K562 (cell line): Measurements from ENCODE around the gene DOP1A. TPM values are rescaled to one million over a fixed set of nuclear protein-coding genes. Genes with fewer than 3 reads are reported as not detected.

Source experiments
- ATAC-seq: fragments of 200-7000 bp; cut with Tn5 transposase; 3 replicates; pipeline ENCODE4 v1.9.1; 2020; ENCODE audit warnings: moderate library complexity
- BruUV-seq: library from RNA; stranded (reverse); fragments of 400-500 nt; replicated peaks from 2 replicates; lab custom pipeline; 2021; lab: Mats Ljungman, UMichigan
- CTCF ChIA-PET: fragments of 300-600 bp; formaldehyde crosslinking; extraction: SDS; loops from one replicate; lab custom pipeline; 2021; ENCODE audit warnings: low intra/inter-chr PET ratio; lab: Yijun Ruan, JAX
- POLR2A ChIA-PET: fragments of 300-600, 350-650 bp; sonication (Branson Sonifier 250); formaldehyde crosslinking; extraction: SDS; loops from one replicate; lab custom pipeline; 2021; ENCODE audit warnings: antibody characterized with exemption, inconsistent platforms; lab: Yijun Ruan, JAX
- DNase-seq, 4 experiments: peaks; one replicate each; pipeline versions ENCODE4 v3.0.0 to v3.0.0-alpha.2; 2011 to 2018; ENCODE audit warnings: low spot score in 3 of 4, mixed read lengths in 3 of 4; ENCODE audit errors: extremely low read depth in 1 of 4
- FAIRE-seq: peaks from 2 replicates; lab custom pipeline; 2011; peaks lifted over from hg19 to GRCh38; lab: Jason Lieb, UNC
- H2AFZ ChIP-seq: 2 replicates; pipeline ENCODE4 v1.6.0; 2011; ENCODE audit warnings: low read depth, low read length, control low read depth, inconsistent platforms
- H3K27ac ChIP-seq: fragments of 200-600 bp; 3 replicates; pipeline ENCODE4 v1.8.0; 2011; ENCODE audit warnings: low read depth, mild to moderate bottlenecking, control low read depth, inconsistent platforms, low read length, moderate library complexity, mixed read lengths; ENCODE audit errors: extremely low read depth
- H3K27me3 ChIP-seq, 2 experiments: fragments of 300-600 bp in 1 of 2; 2 replicates in 1 of 2; 3 replicates in 1 of 2; pipeline versions ENCODE4 v1.6.0 to v1.8.0; 2011; ENCODE audit warnings: inconsistent platforms in 2 of 2, low read length in 2 of 2, mild to moderate bottlenecking in 1 of 2, mixed read lengths in 1 of 2, moderate library complexity in 1 of 2; ENCODE audit not compliant: control insufficient read depth in 2 of 2, insufficient read depth in 2 of 2
- H3K36me3 ChIP-seq: fragments of 300-600 bp; 3 replicates; pipeline ENCODE4 v1.8.0; 2011; ENCODE audit warnings: mild to moderate bottlenecking, low read length, inconsistent platforms; ENCODE audit not compliant: control insufficient read depth, insufficient read depth
- H3K4me1 ChIP-seq, 2 experiments: fragments of 200-600 bp in 1 of 2; replicated peaks in 1 of 2; 2 replicates in 1 of 2; 3 replicates in 1 of 2; pipeline versions ENCODE4 v1.5.1 to v1.8.0; 2011; ENCODE audit warnings: inconsistent platforms in 2 of 2, low read length in 2 of 2, mild to moderate bottlenecking in 1 of 2, mixed read lengths in 1 of 2, moderate library complexity in 1 of 2; ENCODE audit not compliant: control insufficient read depth in 2 of 2, insufficient read depth in 2 of 2
- H3K4me2 ChIP-seq: 2 replicates; pipeline ENCODE4 v1.6.1; 2011; ENCODE audit warnings: low read length, control low read depth, inconsistent platforms, mixed read lengths; ENCODE audit not compliant: insufficient read depth
- H3K4me3 ChIP-seq: fragments of 200-600 bp; sonication (generic), shearing (Covaris generic); 2 replicates; pipeline ENCODE4 v1.5.1; 2016; ENCODE audit warnings: control low read depth, inconsistent platforms
- H3K79me2 ChIP-seq: fragments of 200-600 bp; 3 replicates; pipeline ENCODE4 v1.8.0; 2011; ENCODE audit warnings: low read length, inconsistent platforms; ENCODE audit not compliant: control insufficient read depth, insufficient read depth
- H3K9ac ChIP-seq, 2 experiments: 2 replicates each; pipeline versions ENCODE4 v1.6.0 to v1.6.1; 2011; ENCODE audit warnings: low read depth in 2 of 2, low read length in 2 of 2, control low read depth in 1 of 2, inconsistent platforms in 1 of 2, mild to moderate bottlenecking in 1 of 2, mixed read lengths in 1 of 2; ENCODE audit not compliant: insufficient read depth in 1 of 2
- H3K9me1 ChIP-seq: one replicate; pipeline ENCODE4 v1.6.0; 2011; ENCODE audit warnings: inconsistent platforms, mild to moderate bottlenecking, low read length, moderate library complexity; ENCODE audit not compliant: control insufficient read depth, insufficient read depth
- H3K9me3 ChIP-seq: replicated peaks from 2 replicates; pipeline ENCODE4 v1.5.1; 2011; ENCODE audit warnings: low read depth, low read length, inconsistent platforms; ENCODE audit not compliant: control insufficient read depth, insufficient read depth
- H4K20me1 ChIP-seq: replicated peaks from 2 replicates; pipeline ENCODE4 v1.6.1; 2011; ENCODE audit warnings: low read length, inconsistent platforms, mixed read lengths; ENCODE audit not compliant: control insufficient read depth, insufficient read depth
- ADNP ChIP-seq: fragments of 200-800 bp; sonication (Bioruptor generic); IDR thresholded peaks from 2 replicates; pipeline ENCODE4 v1.6.1; 2016; ENCODE audit warnings: missing genetic modification characterization, missing compliant biosample characterization
- DACH1 ChIP-seq: fragments of 450-650 bp; IDR thresholded peaks from 2 replicates; pipeline ENCODE4 v1.6.1; 2018; ENCODE audit not compliant: partially characterized antibody
- GTF2E2 ChIP-seq: fragments of 200-800 bp; sonication (Bioruptor generic); IDR thresholded peaks from 2 replicates; pipeline ENCODE4 v1.6.1; 2016; ENCODE audit warnings: missing genetic modification characterization, missing compliant biosample characterization
- HMG20A ChIP-seq: fragments of 450-650 bp; formaldehyde crosslinking; conservative IDR thresholded peaks from 2 replicates; pipeline ENCODE4 v1.4.0; 2020; ENCODE audit warnings: mild to moderate bottlenecking, mixed read lengths
- MAFF ChIP-seq: IDR thresholded peaks from 2 replicates; pipeline ENCODE4 v1.6.1; 2012; ENCODE audit warnings: low read length, improper control_type of control experiment
- NFRKB ChIP-seq: fragments of 450-650 bp; IDR thresholded peaks from 2 replicates; pipeline ENCODE4 v1.6.1; 2016; ENCODE audit warnings: low read depth
- POLR3G ChIP-seq: IDR thresholded peaks from 2 replicates; pipeline ENCODE4 v1.6.1; 2011; ENCODE audit not compliant: insufficient read length, insufficient replicate concordance; ENCODE audit errors: extremely low read depth
- POU5F1 ChIP-seq: fragments of 150-350 bp; IDR thresholded peaks from 2 replicates; pipeline ENCODE4 v1.6.1; 2014; ENCODE audit warnings: borderline replicate concordance, low read length, low read depth, mild to moderate bottlenecking; ENCODE audit not compliant: partially characterized antibody
- PRMT5 ChIP-seq: sonication (generic); formaldehyde crosslinking; IDR thresholded peaks from 2 replicates; pipeline ENCODE4 v1.5.0; 2020; ENCODE audit warnings: missing genetic modification reagents
- TFAM ChIP-seq: fragments of 250-450 bp; sonication (Bioruptor Pico); conservative IDR thresholded peaks from 2 replicates; pipeline ENCODE4 v1.5.0; 2021; ENCODE audit warnings: mild to moderate bottlenecking, moderate library complexity
- TOE1 ChIP-seq, 2 experiments: fragments of 450-650 bp in 1 of 2; sonication (generic) in 1 of 2; formaldehyde crosslinking in 1 of 2; IDR thresholded peaks; 2 replicates each; pipeline versions ENCODE4 v1.7.1 to v1.8.0; 2016 to 2022; ENCODE audit warnings: borderline replicate concordance in 2 of 2, mild to moderate bottlenecking in 2 of 2, antibody characterized with exemption in 1 of 2, inconsistent platforms in 1 of 2, low read depth in 1 of 2, missing genetic modification reagents in 1 of 2, moderate library complexity in 1 of 2
- XRCC3 ChIP-seq: fragments of 450-650 bp; IDR thresholded peaks from 2 replicates; pipeline ENCODE4 v1.6.1; 2017; ENCODE audit warnings: mild to moderate bottlenecking, moderate library complexity
- ZEB2 ChIP-seq: fragments of 450-650 bp; IDR thresholded peaks from 2 replicates; pipeline ENCODE4 v1.6.1; 2016
- ZNF77 ChIP-seq: fragments of 250-450 bp; sonication (Bioruptor Pico); IDR thresholded peaks from 2 replicates; pipeline ENCODE4 v1.5.0; 2020
- WGBS: fragments of 100-300 bp; shearing (Covaris generic); methylation state at CpG from one replicate; pipeline ENCODE4 v1.1.6; 2016; ENCODE audit warnings: low coverage, mixed read lengths; ENCODE audit not compliant: insufficient coverage; ENCODE audit errors: missing lambda C conversion rate; 5-methylcytosine and 5-hydroxymethylcytosine counted together
- in situ Hi-C: fragments of 300-500 bp; cut with MboI; formaldehyde crosslinking; loops from 4 replicates; pipeline ENCODE4 v1.15.0; 2018; ENCODE audit warnings: inconsistent platforms, mixed read lengths
- intact Hi-C: fragments of 100-400 bp; cut with micrococcal nuclease; formaldehyde crosslinking; loops from 2 replicates; pipeline ENCODE4 v1.14.2; 2022
- polyA plus RNA-seq, 8 experiments: library from polyadenylated mRNA; depleted of rRNA in 4 of 8; stranded (reverse) in 5 of 8; unstranded in 3 of 8; fragments of >200 nt; fragmentation: Nextera tagmentation in 2 of 8; fragmentation: Illumina TruSeq in 1 of 8; extraction: Ambion mirVana in 2 of 8; extraction: Trizol in 1 of 8; gene quantifications; 2 replicates each; pipeline versions ENCODE4 v1.2.1 to v1.2.3, GENCODE V29; 2011 to 2014; ENCODE audit warnings: inconsistent platforms in 1 of 8, missing spikeins in 1 of 8
- total RNA-seq, 7 experiments: library from RNA; depleted of rRNA in 6 of 7; stranded (reverse); fragments of >200 nt in 6 of 7; fragmentation: Illumina TruSeq in 2 of 7; extraction: Trizol in 2 of 7; gene quantifications; 2 replicates each; pipeline versions ENCODE4 v1.2.1 to v1.2.3, GENCODE V29; 2011 to 2021; ENCODE audit warnings: low replicate concordance in 1 of 7
- TF ChIP-seq, protein P1 (sequence below): sonication (generic); formaldehyde crosslinking; IDR thresholded peaks from 2 replicates; pipeline ENCODE4 v1.9.0; 2022; ENCODE audit warnings: mild to moderate bottlenecking, missing genetic modification reagents
- TF ChIP-seq, protein P2 (sequence below): fragments of 450-650 bp; IDR thresholded peaks from 2 replicates; pipeline ENCODE4 v1.6.1; 2016; ENCODE audit warnings: missing biosample characterization, missing genetic modification characterization
- TF ChIP-seq, protein P3 (sequence below), 2 experiments: fragments of 450-650 bp; conservative IDR thresholded peaks; 2 replicates each; pipeline ENCODE4 v1.6.1; 2017; ENCODE audit warnings: mild to moderate bottlenecking in 2 of 2, moderate library complexity in 2 of 2

Gene DOP1A
- total and polyA plus RNA-seq, 9 of the 15 experiments (the other 6 are each of a cell fraction or from before 2014, with no cell fraction given) = 0.75 to 10.5 (median 4.4) TPM

DNA sequence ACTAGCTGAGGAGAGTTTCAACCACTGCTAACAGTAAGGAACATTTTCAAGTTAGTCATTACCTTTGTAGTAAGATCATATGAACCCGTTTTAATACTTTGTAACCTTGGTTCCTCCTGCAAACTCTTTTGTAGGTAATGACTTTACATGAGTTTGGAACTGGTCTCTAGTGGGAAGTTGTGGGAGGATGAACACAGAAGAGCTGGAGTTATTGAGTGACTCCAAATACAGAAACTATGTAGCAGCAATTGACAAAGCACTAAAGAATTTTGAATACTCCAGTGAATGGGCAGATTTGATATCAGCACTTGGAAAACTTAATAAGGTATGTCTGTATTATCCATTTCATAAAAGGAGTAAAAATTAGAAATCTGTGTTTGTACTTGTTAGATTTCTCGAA lies 29.3 kb downstream of the DOP1A start:
- intact Hi-C loops = no loop called here

DNA sequence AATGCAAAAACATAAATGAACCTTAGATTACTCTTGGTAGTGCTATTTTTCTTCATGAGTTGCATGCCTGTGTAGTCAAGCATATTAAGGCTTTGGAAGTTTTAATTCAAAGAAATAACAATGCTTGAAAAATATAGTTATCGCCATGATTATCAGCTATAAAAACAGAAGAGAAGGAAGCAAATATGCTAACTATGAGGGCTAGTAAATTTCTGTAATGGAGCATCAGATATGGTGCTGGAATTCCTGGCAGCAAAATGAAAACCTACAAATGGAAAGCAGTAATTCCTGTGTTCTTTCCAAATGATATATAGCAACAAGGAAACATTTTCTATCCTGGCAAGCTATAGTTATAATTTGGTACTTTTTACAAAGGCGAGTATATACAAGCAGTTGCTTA lies 29.7 kb downstream of the DOP1A start:
- no TSS peak for BruUV-seq
- ATAC-seq (no peak), DNase-seq (no peak), FAIRE-seq (no peak)
- WGBS = 82% methylated on average over 2 of the region's 2 CpGs
- intact Hi-C loops = no loop called here
- TF ChIP-seq ZEB2 (no peak), NFRKB (no peak), XRCC3 (no peak), POU5F1 (no peak)
- TF ChIP-seq, protein P1, sequence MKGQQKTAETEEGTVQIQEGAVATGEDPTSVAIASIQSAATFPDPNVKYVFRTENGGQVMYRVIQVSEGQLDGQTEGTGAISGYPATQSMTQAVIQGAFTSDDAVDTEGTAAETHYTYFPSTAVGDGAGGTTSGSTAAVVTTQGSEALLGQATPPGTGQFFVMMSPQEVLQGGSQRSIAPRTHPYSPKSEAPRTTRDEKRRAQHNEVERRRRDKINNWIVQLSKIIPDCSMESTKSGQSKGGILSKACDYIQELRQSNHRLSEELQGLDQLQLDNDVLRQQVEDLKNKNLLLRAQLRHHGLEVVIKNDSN (CRISPR knock-in tag) = no peak
- TF ChIP-seq, protein P2, sequence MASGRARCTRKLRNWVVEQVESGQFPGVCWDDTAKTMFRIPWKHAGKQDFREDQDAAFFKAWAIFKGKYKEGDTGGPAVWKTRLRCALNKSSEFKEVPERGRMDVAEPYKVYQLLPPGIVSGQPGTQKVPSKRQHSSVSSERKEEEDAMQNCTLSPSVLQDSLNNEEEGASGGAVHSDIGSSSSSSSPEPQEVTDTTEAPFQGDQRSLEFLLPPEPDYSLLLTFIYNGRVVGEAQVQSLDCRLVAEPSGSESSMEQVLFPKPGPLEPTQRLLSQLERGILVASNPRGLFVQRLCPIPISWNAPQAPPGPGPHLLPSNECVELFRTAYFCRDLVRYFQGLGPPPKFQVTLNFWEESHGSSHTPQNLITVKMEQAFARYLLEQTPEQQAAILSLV (tag) = no peak
- TF ChIP-seq, protein P3, sequence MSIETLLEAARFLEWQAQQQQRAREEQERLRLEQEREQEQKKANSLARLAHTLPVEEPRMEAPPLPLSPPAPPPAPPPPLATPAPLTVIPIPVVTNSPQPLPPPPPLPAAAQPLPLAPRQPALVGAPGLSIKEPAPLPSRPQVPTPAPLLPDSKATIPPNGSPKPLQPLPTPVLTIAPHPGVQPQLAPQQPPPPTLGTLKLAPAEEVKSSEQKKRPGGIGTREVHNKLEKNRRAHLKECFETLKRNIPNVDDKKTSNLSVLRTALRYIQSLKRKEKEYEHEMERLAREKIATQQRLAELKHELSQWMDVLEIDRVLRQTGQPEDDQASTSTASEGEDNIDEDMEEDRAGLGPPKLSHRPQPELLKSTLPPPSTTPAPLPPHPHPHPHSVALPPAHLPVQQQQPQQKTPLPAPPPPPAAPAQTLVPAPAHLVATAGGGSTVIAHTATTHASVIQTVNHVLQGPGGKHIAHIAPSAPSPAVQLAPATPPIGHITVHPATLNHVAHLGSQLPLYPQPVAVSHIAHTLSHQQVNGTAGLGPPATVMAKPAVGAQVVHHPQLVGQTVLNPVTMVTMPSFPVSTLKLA (conservative IDR thresholded peaks at IDR 0.05) = no peak
- H3K9me1 ChIP-seq = no peaks in the 10 kb centered on the region
- CTCF ChIA-PET = no interaction called here
- no peak overlapping the region for H3K4me3 ChIP-seq
- no peak overlapping the region for H3K27ac ChIP-seq
- H3K27me3 ChIP-seq = no peaks in the 10 kb centered on the region
- no peaks in the 10 kb centered on the region for H4K20me1 ChIP-seq
- H3K9ac ChIP-seq = no peak overlapping the region
- in situ Hi-C loops = no loop called here
- POLR2A ChIA-PET = interaction anchor here (0.5 to 1.5 kb wide), 3 partner anchors 11 to 405 kb away, joined by 3 to 4 read pairs (median 4); no protein-coding TSS in a partner anchor
- no peaks in the 10 kb centered on the region for H3K79me2 ChIP-seq
- no peak overlapping the region for H2AFZ ChIP-seq
- H3K4me1 ChIP-seq = no peaks in the 10 kb centered on the region
- H3K36me3 ChIP-seq = no peaks in the 10 kb centered on the region
- no peaks in the 10 kb centered on the region for H3K9me3 ChIP-seq
- no peak overlapping the region for H3K4me2 ChIP-seq

More for the DNA sequence above, 29.3 kb downstream of the DOP1A start:
- 30% methylated on average over 2 of the region's 2 CpGs for WGBS
- Histone ChIP-seq H3K27ac (no peak overlapping the region), H3K27me3 (no peaks in the 10 kb centered on the region)
- TF ChIP-seq ZNF77 (no peak), GTF2E2 (no peak), ADNP (tag) (no peak), MAFF (no peak), ZEB2 (no peak), TFAM (no peak), PRMT5 (CRISPR knock-in tag) (no peak), DACH1 (no peak), HMG20A (CRISPR knock-in tag) (no peak), TOE1 (IDR thresholded peaks at IDR 0.05; ENCODE audit: borderline replicate concordance) (no peak), TOE1 (CRISPR knock-in tag; IDR thresholded peaks at IDR 0.05; ENCODE audit: borderline replicate concordance, low read depth) (no peak), POLR3G (no peak)
- TF ChIP-seq, all 486 proteins: peak for 0
- H3K9ac ChIP-seq = no peak overlapping the region
- H3K9me3 ChIP-seq = no peaks in the 10 kb centered on the region
- H3K4me1 ChIP-seq = no peaks in the 10 kb centered on the region
- no peaks in the 10 kb centered on the region for H3K79me2 ChIP-seq
- ATAC-seq (no peak), FAIRE-seq (no peak), DNase-seq (no peak)
- CTCF ChIA-PET = no interaction called here
- no peaks in the 10 kb centered on the region for H4K20me1 ChIP-seq
- no peaks in the 10 kb centered on the region for H3K9me1 ChIP-seq
- no TSS peak for BruUV-seq
- no peak overlapping the region for H3K4me3 ChIP-seq
- in situ Hi-C loops = no loop called here
- no peaks in the 10 kb centered on the region for H3K36me3 ChIP-seq
- POLR2A ChIA-PET = interaction anchor here (1.5 kb wide), 1 partner anchor 12 kb away, joined by 4 read pairs; no protein-coding TSS in a partner anchor
- H2AFZ ChIP-seq = no peak overlapping the region
- no peak overlapping the region for H3K4me2 ChIP-seq
